Measurements from ENCODE around the gene RPS6KA1.

GRCh38 chr1:26536081-26536480 lies 6.5 kb downstream of the RPS6KA1 start:
- no peak for TF ChIP-seq ZNF274 (IDR thresholded peaks at IDR 0.05; ENCODE audit: low read depth, low read length)
- no peak for TF ChIP-seq YY1 (IDR thresholded peaks at IDR 0.05; ENCODE audit: insufficient read depth, insufficient read length)
